Measurements from ENCODE around the gene PLPP3. TPM values are rescaled to one million over a fixed set of nuclear protein-coding genes. Genes with fewer than 3 reads are reported as not detected.

Gene PLPP3
- total and polyA plus RNA-seq, 9 of the 15 experiments (the other 6 are each of a cell fraction or from before 2014, with no cell fraction given): 0.07 to 0.54 (median 0.20) TPM

GRCh38 chr1:56539520-56539931, 39.8 kb downstream of the PLPP3 start:
- no peak for ATAC-seq

More at GRCh38 chr1:56539520-56539931, 39.8 kb downstream of the PLPP3 start:
- TF ChIP-seq SMARCC2 (IDR thresholded peaks at IDR 0.05; ENCODE audit: low read depth) (no peak), ZNF77 (CRISPR knock-in tag; IDR thresholded peaks at IDR 0.05) (no peak), ATF7 (IDR thresholded peaks at IDR 0.05) (no peak), MBD1 (CRISPR knock-in tag; IDR thresholded peaks at IDR 0.05) (no peak)
- TF ChIP-seq, protein P1, sequence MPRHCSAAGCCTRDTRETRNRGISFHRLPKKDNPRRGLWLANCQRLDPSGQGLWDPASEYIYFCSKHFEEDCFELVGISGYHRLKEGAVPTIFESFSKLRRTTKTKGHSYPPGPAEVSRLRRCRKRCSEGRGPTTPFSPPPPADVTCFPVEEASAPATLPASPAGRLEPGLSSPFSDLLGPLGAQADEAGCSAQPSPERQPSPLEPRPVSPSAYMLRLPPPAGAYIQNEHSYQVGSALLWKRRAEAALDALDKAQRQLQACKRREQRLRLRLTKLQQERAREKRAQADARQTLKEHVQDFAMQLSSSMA (CRISPR knock-in tag; IDR thresholded peaks at IDR 0.05): no peak
- TF ChIP-seq, protein P2, sequence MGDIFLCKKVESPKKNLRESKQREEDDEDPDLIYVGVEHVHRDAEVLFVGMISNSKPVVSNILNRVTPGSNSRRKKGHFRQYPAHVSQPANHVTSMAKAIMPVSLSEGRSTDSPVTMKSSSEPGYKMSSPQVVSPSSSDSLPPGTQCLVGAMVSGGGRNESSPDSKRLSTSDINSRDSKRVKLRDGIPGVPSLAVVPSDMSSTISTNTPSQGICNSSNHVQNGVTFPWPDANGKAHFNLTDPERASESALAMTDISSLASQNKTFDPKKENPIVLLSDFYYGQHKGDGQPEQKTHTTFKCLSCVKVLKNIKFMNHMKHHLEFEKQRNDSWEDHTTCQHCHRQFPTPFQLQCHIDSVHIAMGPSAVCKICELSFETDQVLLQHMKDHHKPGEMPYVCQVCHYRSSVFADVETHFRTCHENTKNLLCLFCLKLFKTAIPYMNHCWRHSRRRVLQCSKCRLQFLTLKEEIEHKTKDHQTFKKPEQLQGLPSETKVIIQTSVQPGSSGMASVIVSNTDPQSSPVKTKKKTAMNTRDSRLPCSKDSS (IDR thresholded peaks at IDR 0.05; ENCODE audit: low read depth, partially characterized antibody): no peak
- TF ChIP-seq, protein P3, sequence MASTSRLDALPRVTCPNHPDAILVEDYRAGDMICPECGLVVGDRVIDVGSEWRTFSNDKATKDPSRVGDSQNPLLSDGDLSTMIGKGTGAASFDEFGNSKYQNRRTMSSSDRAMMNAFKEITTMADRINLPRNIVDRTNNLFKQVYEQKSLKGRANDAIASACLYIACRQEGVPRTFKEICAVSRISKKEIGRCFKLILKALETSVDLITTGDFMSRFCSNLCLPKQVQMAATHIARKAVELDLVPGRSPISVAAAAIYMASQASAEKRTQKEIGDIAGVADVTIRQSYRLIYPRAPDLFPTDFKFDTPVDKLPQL (IDR thresholded peaks at IDR 0.05; ENCODE audit: extremely low read depth, insufficient read length): no peak
- H3K4me1 ChIP-seq (replicated peaks in 1 of 2; ENCODE audit: control insufficient read depth in 2 of 2, insufficient read depth in 2 of 2, low read length in 2 of 2): no peaks in the 10 kb centered on the region
- POLR2A ChIA-PET: no interaction called here
- H3K27ac ChIP-seq (ENCODE audit: extremely low read depth, low read depth, low read length): no peak overlapping the region
- DNase-seq (ENCODE audit: extremely low read depth in 1 of 4, low spot score in 3 of 4) (no peak), FAIRE-seq (no peak)
- CTCF ChIA-PET (ENCODE audit: low intra/inter-chr PET ratio): no interaction called here
- H4K20me1 ChIP-seq (replicated peaks; ENCODE audit: control insufficient read depth, insufficient read depth, low read length): no peaks in the 10 kb centered on the region
- BruUV-seq (replicated peaks): no TSS peak
- no peaks in the 10 kb centered on the region for H3K9me3 ChIP-seq (replicated peaks; ENCODE audit: control insufficient read depth, insufficient read depth, low read depth, low read length)
- 0% methylated on average over 2 of the region's 2 CpGs for WGBS (ENCODE audit: insufficient coverage, low coverage, missing lambda C conversion rate)
- H3K36me3 ChIP-seq (ENCODE audit: control insufficient read depth, insufficient read depth, low read length): no peaks in the 10 kb centered on the region
- H3K4me2 ChIP-seq (ENCODE audit: insufficient read depth, low read length): no peak overlapping the region
- in situ Hi-C loops (cut with MboI) (no loop called here), intact Hi-C loops (cut with micrococcal nuclease) (no loop called here)
- H3K79me2 ChIP-seq (ENCODE audit: control insufficient read depth, insufficient read depth, low read length): no peaks in the 10 kb centered on the region
- H3K9me1 ChIP-seq (ENCODE audit: control insufficient read depth, insufficient read depth, low read length): no peaks in the 10 kb centered on the region
- H3K27me3 ChIP-seq (ENCODE audit: control insufficient read depth in 2 of 2, insufficient read depth in 2 of 2, low read length in 2 of 2): no peaks in the 10 kb centered on the region; a peak in 1 of 5 replicates
- H3K4me3 ChIP-seq: no peak overlapping the region
- no peak overlapping the region for H2AFZ ChIP-seq (ENCODE audit: low read depth, low read length)
- no peak overlapping the region for H3K9ac ChIP-seq (ENCODE audit: insufficient read depth in 1 of 2, low read depth in 2 of 2, low read length in 2 of 2)
